ENCODE results near the gene LRCOL1. TPM values are rescaled to one million over a fixed set of nuclear protein-coding genes. Genes with fewer than 3 reads are reported as not detected.

Gene LRCOL1
- total and polyA plus RNA-seq, 2 of the 13 experiments (the other 11 are each of a cell fraction or from before 2014, with no cell fraction given) = not detected

DNA sequence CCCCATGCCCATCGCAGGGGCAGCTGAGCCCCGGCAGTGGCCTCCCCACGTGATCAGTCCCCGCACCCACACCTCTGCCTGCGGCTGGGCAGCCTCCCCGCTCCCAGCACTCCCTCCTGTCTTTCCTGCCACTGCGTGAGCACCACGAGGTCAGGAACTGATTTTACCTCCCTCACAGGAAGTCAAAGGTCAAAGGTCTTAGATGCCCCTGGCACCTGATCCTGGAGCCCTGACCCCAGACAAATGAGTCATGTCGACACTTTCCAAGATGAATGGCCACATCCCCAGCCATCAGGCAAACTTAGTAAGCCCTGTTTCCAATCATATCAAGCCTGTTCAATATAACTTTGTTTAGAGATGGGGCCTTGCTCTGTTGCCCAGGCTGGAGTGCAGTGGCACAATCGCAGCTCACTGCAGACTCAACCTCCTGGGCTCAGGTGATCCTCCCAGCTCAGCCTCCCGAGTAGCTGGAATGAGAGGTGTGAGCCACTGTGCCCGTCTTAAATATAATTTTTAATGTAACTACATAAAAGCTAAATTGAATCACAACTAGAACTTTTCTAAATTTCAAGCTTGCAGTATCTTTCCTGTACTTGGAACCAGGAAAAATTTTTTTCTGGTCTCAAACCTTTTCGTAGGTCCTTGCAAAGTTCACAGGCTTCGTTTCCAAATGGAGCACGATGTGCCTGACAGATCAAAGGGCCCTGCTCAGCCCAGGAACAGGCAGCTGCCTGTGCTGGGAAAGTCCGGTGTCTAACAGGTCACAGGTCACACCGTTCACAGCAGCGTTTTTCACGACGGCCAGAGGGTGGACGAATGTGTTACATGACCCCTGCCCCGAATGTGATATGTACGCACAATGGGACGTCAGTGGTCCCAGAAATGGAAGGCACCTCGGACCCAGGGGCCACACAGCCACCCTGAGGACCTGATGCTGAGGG, 1.9 kb downstream of the LRCOL1 start (continued):
- TF ChIP-seq, protein P1, sequence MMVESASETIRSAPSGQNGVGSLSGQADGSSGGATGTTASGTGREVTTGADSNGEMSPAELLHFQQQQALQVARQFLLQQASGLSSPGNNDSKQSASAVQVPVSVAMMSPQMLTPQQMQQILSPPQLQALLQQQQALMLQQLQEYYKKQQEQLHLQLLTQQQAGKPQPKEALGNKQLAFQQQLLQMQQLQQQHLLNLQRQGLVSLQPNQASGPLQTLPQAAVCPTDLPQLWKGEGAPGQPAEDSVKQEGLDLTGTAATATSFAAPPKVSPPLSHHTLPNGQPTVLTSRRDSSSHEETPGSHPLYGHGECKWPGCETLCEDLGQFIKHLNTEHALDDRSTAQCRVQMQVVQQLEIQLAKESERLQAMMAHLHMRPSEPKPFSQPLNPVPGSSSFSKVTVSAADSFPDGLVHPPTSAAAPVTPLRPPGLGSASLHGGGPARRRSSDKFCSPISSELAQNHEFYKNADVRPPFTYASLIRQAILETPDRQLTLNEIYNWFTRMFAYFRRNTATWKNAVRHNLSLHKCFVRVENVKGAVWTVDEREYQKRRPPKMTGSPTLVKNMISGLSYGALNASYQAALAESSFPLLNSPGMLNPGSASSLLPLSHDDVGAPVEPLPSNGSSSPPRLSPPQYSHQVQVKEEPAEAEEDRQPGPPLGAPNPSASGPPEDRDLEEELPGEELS (CRISPR knock-in tag; IDR thresholded peaks at IDR 0.05) = 0 out of 2 replicates have a peak, but pooled peaks have one; percentile 31
- TF ChIP-seq MZF1 (CRISPR knock-in tag; IDR thresholded peaks at IDR 0.05; ENCODE audit: borderline replicate concordance) = no peak
- TF ChIP-seq SRF (IDR thresholded peaks at IDR 0.05; ENCODE audit: low read depth, low read length) = no peak
- TF ChIP-seq ZFP41 (CRISPR knock-in tag; IDR thresholded peaks at IDR 0.05; ENCODE audit: borderline replicate concordance) = 0 out of 2 replicates have a peak, but pooled peaks have one; percentile 63
- no peak for TF ChIP-seq THAP7 (CRISPR knock-in tag; IDR thresholded peaks at IDR 0.05)
- TF ChIP-seq, protein P2, sequence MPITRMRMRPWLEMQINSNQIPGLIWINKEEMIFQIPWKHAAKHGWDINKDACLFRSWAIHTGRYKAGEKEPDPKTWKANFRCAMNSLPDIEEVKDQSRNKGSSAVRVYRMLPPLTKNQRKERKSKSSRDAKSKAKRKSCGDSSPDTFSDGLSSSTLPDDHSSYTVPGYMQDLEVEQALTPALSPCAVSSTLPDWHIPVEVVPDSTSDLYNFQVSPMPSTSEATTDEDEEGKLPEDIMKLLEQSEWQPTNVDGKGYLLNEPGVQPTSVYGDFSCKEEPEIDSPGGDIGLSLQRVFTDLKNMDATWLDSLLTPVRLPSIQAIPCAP (CRISPR knock-in tag; IDR thresholded peaks at IDR 0.05; ENCODE audit: low read depth) = no peak
- 0 out of 2 replicates have a peak, but pooled peaks have one; percentile 34 for TF ChIP-seq ZNF44 (CRISPR knock-in tag; IDR thresholded peaks at IDR 0.05)
- no peak for TF ChIP-seq RFXANK (CRISPR knock-in tag; IDR thresholded peaks at IDR 0.05)
- no peak for TF ChIP-seq EEA1 (CRISPR knock-in tag; IDR thresholded peaks at IDR 0.05; ENCODE audit: borderline replicate concordance)
- no peak for TF ChIP-seq RFXAP (CRISPR knock-in tag; IDR thresholded peaks at IDR 0.05; ENCODE audit: borderline replicate concordance)
- 0 out of 2 replicates have a peak, but pooled peaks have one; percentile 41 for TF ChIP-seq KDM4B (CRISPR knock-in tag; IDR thresholded peaks at IDR 0.05)
- TF ChIP-seq ATF7-NPFF (CRISPR knock-in tag; IDR thresholded peaks at IDR 0.05; ENCODE audit: low read depth) = no peak
- TF ChIP-seq, protein P3, sequence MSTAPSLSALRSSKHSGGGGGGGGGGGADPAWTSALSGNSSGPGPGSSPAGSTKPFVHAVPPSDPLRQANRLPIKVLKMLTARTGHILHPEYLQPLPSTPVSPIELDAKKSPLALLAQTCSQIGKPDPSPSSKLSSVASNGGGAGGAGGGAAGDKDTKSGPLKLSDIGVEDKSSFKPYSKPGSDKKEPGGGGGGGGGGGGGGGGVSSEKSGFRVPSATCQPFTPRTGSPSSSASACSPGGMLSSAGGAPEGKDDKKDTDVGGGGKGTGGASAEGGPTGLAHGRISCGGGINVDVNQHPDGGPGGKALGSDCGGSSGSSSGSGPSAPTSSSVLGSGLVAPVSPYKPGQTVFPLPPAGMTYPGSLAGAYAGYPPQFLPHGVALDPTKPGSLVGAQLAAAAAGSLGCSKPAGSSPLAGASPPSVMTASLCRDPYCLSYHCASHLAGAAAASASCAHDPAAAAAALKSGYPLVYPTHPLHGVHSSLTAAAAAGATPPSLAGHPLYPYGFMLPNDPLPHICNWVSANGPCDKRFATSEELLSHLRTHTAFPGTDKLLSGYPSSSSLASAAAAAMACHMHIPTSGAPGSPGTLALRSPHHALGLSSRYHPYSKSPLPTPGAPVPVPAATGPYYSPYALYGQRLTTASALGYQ (CRISPR knock-in tag; IDR thresholded peaks at IDR 0.05) = 0 out of 2 replicates have a peak, but pooled peaks have one; percentile 58
- TF ChIP-seq REST (IDR thresholded peaks at IDR 0.05; ENCODE audit: borderline replicate concordance in 1 of 2, low read depth in 1 of 2, low read length in 2 of 2) = no peak; a peak in 1 of 4 replicates
- TF ChIP-seq RNF2 (conservative IDR thresholded peaks at IDR 0.05; ENCODE audit: low read depth) = peak; percentile 75
- TF ChIP-seq SATB2 (CRISPR knock-in tag; IDR thresholded peaks at IDR 0.05) = no peak
- no peak for TF ChIP-seq ZNF343 (CRISPR knock-in tag; IDR thresholded peaks at IDR 0.05)
- no peak for TF ChIP-seq ZNF124 (CRISPR knock-in tag; IDR thresholded peaks at IDR 0.05)

Data from HepG2 (cell line).